DMS79 treated with DMSO at 0.1 percent for 48 hours (cell line): Measurements from ENCODE around the gene GRK6.
A peak's percentile ranks its signal among the peaks of the same experiment; 100 is the strongest.
"Not testable (repeated sequence)": the region's sequence is repeated elsewhere in the genome, so short reads cannot be mapped to it uniquely, and the experiment has no call there.

Source experiments
- DNase-seq: peaks from one replicate; lab custom pipeline; 2025; lab: John Stamatoyannopoulos, UW

The GRK6 gene

GRCh38 chr5:177399997-177400868 lies 26.2 kb upstream of the GRK6 start, which contains the start of gene PFN3:
PFN3 (minus strand) TSS chr5:177400661; CDS start chr5:177400576, 85 bp downstream.
- DNase-seq: no peak

- peak; percentile 78 for DNase-seq
Measured at GRCh38 chr5:177402271-177403043, 24.0 kb upstream of the GRK6 start.

GRCh38 chr5:177403102-177403791 lies 23.2 kb upstream of the GRK6 start:
- peak; percentile 27 for DNase-seq

- peak; percentile 20 for DNase-seq
Measured at GRCh38 chr5:177403792-177404640, 22.5 kb upstream of the GRK6 start.

GRCh38 chr5:177404641-177405179 lies 21.8 kb upstream of the GRK6 start:
- DNase-seq: no peak

- DNase-seq: no peak
Measured at GRCh38 chr5:177405312-177405711, 21.2 kb upstream of the GRK6 start.

GRCh38 chr5:177405805-177406204 lies 20.7 kb upstream of the GRK6 start:
- DNase-seq: no peak

GRCh38 chr5:177409043-177409801 lies 17.3 kb upstream of the GRK6 start, which contains the start of gene F12:
F12 (minus strand) TSS chr5:177409564; CDS start chr5:177409527, 37 bp downstream.
- no peak for DNase-seq

- no peak for DNase-seq
Measured at GRCh38 chr5:177410575-177410974, 15.9 kb upstream of the GRK6 start.

GRCh38 chr5:177412603-177413233 lies 13.8 kb upstream of the GRK6 start:
- DNase-seq: no peak

GRCh38 chr5:177414481-177414880 lies 12.0 kb upstream of the GRK6 start:
- DNase-seq: no peak

GRCh38 chr5:177417081-177417480 lies 9.4 kb upstream of the GRK6 start:
- not testable (repeated sequence) for DNase-seq

GRCh38 chr5:177419046-177419445 lies 7.4 kb upstream of the GRK6 start:
- DNase-seq: no peak

GRCh38 chr5:177420472-177420871 lies 6.0 kb upstream of the GRK6 start:
- not testable (repeated sequence) for DNase-seq

- no peak for DNase-seq
Measured at GRCh38 chr5:177421062-177421798, 5.2 kb upstream of the GRK6 start.

GRCh38 chr5:177423671-177424070 lies 2.8 kb upstream of the GRK6 start:
- DNase-seq: no peak

- DNase-seq: no peak
Measured at GRCh38 chr5:177425196-177425800, 1.2 kb upstream of the GRK6 start.

- DNase-seq: peak; percentile 96
Measured at GRCh38 chr5:177425801-177426565, 493 bp upstream of the GRK6 start.
